GM21423 (cell line): ENCODE results near the gene NHERF1.

ENCODE experiments used
- ATAC-seq: cut with Tn5 transposase; IDR thresholded peaks from one replicate; pipeline ENCODE4 v1.9.1; 2021; ENCODE audit warnings: mild to moderate bottlenecking, moderate library complexity; ENCODE audit not compliant: unreplicated experiment

The NHERF1 gene

DNA sequence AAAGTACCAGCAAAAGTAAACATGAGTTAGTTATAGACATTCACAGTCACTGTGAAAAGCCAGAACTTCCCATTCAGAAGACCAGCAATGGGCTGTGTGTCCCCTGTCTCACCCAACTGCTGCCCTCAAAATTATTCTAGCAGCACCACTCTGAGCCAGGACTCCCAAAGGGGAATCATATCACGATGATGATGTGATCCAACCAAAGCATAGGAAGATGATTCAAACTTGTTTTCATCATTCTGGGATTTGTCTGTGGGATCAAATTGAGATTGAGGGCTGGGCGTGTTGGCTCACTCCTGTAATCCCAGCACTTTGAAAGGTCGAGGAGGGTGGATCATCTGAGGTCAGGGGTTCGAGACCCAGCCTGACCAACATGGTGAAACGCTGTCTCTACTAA lies 34.1 kb downstream of the NHERF1 start:
- no peak for ATAC-seq

DNA sequence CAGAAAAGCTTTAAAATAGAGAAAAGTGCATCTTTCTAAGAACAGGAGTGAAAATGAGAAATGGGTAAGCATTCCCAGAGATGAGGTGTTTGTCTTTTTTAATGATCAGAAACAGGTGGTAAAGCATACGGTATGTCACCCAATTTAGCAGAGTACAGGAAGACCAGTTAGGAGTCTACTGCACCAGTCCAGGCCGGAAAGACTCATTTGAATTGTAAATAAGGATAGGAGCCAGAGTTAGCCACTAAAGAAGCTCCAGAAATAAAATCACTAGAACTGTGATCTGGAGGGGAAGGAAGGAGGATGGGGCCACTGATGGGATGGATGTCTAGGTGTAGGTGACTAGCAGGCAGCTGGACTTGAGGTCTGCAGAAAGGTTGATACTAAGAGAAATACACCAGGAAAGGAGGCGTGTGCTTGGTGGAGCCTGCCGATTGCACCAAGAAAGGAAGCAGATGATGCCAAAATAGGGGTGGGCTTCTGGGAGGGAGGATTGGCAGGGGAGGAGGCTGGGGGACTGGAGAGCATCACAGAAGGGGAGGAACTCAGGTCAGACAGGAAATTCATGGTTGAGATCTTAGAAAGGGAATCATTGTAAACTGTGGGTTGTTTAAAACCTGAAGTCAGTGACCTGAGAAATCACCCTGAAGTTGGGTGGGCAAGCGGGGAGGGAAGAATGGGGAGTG lies 35.8 kb downstream of the NHERF1 start:
- ATAC-seq: no peak

DNA sequence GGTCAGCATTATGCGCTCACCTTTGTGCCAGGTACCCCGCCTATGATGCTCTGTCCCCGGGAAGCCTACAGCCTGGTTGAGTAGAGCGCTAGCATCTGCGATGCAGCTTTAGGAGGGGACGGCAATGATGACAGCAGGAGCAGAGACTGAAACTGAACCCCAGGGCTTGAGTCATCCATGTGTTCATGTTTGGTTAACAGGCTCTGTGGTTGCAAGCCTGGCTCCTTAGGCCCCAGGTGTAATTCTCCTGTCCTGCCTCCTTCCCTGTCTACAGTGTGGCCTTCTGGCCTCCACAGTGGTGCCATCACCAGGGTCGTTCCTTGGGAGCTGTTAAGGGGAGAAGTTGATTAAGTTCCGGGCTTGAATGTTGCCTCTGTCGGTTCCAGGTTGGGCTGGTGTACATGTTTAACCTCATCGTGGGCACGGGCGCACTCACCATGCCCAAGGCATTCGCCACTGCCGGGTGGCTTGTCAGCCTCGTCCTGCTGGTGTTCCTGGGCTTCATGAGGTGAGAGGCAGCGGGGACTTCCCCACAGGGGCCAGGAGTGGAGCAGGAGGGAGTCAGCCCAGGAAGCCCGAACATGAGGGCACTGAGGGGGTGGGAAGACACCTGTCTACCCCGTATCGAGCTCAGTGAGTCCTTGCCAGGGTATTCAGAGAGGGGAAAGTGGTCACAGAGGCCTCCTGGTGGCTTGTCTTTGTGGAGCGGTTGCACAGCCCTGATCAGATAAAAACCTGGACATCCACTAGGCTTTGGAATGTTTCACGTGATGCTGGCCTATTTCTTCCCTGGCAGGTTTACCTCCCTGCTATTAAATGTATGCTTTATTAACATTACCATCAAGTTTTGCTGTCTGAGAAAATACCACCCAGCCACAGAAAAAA lies 36.9 kb downstream of the NHERF1 start:
- ATAC-seq: no peak

DNA sequence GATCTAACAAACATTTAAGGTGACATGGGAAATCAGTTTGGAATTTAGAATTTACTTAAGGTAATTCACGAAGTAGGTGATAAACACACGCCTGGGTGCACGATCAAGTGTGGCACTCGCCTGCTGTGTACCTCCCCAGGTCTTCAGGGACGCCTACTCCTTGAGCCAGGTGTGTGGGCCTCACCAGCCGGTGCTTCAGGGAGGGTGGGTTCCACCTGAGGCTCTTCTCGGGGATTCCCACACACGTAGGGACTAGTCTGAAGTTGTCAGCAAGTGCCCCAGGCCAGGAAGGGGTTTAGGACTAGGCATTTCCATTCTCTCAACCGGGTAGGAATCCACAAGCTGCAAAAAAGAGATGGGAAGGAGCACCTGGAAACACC lies 37.5 kb downstream of the NHERF1 start:
- ATAC-seq: no peak

DNA sequence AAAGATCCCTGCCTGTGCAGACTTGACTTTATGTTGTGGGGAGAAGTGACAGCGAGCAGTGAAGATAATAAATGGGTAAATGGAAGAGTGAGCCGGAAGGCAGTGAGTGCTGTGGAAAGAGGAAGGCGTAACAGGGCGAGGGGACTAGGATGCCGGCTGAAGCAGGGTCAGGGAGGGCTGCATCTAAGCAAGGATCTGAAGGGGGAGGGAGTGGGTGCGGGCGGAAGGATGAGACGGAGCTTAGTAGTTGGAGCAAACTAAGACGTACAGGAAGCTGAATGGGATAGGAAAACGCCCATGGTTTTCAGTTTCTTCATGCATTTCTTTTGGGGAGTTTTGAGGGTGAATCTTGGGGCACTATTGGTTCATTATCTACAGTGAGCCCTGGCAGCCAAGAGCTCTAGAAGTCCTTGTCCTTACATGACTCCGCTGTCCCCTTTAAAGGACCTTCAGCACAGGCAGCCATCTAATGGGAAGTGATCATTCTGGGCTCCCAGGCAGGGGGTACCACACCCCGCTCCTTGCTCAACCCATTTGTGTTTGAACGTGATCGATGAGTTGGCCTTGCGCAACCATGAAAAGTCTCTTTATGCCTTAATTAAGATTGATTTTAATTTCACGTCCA lies 38.1 kb downstream of the NHERF1 start:
- no peak for ATAC-seq

DNA sequence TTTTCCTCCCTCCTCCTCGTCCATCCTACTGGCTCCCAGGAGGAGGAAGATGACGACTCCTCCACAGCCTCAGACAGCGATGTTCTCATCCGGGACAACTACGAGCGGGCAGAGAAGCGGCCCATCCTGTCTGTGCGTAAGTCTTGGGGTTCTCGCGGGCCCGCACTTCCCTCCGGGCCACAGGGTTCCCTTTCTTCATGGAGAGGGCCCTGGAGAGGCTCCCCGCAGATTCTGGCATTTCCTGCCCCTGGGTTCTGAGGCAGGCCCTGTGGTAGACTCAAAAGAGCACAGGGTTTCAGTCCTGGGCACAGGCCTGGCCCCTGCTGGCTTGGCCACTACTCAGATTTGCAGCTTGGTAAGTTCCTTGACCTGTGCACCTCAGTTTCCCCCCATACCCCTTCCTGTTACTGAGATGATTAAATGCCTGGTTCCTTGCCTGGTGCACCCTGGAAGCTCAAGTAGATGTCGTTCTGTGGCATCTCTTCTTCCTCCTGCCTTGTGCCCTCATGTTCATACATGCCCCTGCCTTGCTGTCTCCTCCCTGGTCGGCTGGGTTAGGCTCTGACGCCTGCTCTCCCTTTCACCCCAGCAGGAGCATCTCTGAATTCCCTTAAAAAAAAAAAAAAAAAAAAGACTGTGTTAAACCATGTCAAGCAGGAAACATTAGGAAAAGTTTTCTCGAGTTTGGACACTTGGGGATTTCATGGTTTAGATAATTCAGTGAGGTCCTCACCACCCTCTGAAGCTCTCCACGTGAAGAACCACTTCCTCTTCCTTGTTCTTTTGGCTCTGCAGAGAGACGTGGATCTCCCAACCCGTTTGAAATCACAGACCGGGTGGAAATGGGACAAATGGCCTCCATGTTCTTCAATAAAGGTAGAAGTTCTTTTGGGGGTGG lies 42.0 kb downstream of the NHERF1 start:
- no peak for ATAC-seq

DNA sequence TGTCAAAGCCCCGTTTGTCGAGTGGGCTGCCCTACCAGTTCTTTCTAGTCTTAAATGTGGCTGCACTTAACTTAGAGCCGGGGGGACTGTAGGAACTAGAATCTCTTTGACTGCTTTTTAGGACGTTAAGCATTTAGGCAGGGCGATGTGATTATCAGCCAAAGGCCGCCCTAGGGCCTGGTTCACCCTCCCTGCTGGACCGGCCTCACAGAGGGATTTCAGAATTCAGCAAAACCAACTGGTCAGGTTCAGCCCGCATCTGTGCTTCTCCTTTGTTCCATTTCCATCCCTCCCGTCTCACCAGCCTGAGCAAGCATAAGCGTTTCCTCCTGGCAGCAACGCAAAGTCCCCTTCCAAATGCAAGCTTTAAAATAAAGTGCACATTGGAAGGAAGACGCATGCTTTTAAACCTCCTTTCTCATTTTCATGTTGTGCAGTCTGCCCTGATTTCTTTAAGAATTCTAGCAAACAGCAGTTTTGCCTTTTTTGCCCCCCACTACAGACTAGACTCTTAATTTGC lies 44.2 kb downstream of the NHERF1 start:
- no peak for ATAC-seq

DNA sequence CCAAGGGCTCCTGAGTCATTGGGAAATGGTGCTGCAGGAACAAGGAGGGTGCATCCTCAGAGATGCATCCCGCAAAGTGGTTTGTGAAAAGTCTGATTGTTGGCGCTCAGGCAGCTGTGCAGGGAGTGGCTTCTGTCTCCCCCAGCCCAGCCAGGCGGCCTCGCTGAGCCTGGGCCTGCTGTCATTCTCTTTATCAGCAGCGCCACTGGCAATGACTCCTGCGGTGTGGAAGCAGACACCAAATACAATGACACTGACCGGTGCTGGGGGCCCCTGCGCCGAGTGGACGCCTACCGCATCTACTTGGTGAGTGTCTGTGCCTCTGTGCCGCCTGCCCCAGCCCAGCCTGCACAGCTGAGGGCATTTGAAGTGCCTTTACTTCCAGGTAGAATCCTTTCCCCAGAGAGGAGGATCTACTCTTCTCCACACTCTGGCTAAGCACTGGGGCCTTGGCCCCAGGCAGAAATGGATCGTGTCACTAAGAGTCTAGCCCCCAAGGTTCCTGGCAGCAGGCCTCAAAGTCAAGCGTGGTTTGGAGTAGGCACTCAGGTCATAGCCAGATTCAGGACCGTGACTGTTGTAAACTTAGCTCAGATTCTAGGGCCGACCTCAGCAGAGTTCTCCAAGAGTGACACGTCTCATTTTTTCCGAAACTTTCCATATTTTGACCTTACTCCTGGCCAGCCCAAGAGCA lies 47.0 kb downstream of the NHERF1 start:
- ATAC-seq: no peak

DNA sequence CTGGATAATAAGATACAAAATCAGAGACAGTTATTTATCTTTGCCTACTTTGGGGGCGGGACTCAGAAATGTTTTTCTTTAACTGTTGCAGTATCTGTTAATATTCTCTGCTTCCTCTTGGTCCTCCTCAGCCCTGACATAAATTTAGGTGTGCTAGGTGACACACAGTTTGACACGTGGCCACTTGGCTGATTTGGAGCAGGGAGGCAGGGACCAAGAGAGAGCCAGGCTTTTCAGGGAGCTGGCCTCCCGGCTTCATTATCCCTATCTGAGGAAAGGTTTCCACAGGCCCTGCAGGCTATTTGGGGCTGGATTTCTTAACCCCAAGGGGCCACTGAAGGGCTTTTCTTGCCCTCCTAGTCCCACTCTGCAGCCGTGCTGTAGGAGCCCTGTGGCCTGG lies 47.8 kb downstream of the NHERF1 start:
- no peak for ATAC-seq

DNA sequence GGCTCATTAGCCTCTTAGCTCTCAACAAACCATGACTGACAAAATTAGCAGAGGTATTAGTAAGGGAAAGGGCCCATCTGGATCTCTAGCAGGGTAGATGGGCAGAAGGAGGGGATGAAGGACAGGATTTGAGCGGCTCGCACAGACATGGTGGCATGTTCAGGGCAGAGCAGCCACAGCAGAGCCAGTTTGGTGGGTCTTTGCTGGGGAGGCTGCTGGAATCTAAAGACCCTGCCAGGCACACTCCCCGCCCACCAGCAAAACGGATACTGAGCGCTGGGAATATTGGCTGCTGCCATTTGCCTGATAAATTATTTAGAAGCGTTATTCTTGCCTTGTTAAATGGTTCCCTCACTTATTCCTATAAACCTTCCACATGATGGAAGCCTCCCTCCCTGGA lies 48.4 kb downstream of the NHERF1 start:
- ATAC-seq: no peak

DNA sequence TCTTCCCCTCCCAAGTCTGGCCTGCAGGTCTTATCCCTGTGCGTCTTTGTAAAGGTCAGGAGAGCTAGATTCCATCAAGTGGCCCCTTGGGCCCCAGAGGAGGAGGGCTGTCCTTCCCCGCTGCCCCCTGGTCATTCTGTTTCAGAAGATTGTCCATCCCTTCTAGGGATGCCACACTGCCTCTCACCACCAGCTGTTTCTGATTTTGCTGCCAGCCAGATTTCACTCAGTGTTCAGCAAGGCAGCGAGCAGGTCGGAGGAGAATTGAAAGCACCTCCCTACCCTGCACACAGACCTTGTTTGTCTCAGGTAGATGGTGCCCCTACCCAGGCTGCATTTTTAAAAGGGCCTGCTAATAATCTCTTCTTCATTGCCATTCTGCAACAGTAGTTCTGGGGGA lies 49.4 kb downstream of the NHERF1 start:
- ATAC-seq: no peak

DNA sequence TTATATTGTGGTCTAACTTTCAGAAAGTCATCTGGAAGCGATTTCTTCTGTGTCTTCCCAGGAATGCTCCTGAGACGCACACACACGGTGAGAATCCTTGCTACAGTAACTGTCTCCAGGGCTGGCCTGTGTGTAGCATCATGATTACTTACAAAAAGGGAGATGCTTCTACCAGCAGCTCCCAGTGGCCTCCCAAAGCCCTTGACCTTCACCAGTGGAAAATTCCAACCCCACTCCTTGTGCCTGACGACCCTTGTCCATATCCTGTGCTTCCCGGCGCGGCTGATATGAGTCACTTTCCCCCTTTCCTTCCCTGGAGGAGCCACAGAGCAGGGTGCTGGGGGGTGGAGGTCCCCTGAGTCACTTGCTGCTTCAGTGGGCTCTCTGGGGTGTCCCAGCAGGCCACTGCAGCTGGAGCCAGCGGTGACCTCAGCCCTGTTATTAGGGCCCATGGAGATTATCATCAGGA lies 49.8 kb downstream of the NHERF1 start:
- no peak for ATAC-seq

DNA sequence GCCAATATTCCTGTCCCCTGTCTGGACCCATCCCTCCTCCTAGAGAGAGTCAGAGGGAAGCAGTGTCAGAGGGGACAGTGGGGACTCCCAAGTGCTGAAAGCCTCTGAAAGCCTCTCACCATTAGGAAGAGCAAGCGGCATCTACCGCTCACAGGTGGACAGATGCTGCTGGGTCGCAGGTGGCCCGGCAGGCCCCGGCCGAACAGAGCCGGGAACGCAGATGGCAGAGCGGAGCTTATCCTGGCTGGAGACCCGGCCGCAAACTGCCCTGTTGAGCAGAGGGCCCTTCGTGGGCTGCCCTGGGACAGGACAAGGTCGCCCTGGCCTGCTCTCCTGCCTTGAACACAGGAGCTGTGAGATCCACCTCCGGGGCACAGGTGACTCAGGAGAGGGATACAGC lies 50.7 kb downstream of the NHERF1 start:
- no peak for ATAC-seq

DNA sequence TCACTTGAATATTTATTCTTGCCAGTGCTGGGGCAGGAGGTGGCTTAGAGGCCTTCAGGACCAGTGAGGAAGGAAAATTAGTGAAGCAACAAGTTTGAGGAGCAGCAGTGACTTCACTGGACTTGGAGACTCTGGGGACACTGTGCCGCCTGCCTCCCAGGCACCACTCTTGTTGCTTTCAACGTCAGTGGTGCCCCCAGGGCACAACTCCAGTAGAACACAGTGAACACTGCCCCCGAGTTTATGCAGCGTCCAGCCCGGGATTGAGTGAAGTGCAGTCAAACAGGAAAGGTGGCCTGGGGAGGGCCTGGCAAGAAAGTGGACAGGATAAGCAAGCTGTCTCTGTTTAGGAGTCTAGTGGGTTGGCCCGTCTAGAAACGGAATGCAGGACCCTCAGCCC lies 52.1 kb downstream of the NHERF1 start:
- no peak for ATAC-seq

DNA sequence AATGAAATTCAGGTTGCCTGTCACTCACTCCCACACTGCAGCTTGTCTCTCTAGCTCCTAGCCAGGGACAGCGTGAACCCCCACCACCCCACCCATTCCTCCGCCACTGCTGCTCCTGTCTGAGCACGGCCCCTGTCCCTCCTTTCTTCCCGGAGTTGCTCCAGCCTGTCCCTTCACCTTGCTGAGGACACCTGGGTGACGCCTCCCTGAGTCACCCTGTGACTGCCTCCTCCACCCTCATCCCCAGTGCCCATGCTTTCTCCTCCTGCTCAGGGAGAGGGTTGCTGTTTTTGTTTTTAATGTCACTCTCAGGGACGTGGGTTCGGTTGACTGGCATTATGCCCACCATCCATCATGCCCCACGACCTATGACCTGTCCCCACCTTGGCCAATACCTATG lies 53.5 kb downstream of the NHERF1 start:
- no peak for ATAC-seq

DNA sequence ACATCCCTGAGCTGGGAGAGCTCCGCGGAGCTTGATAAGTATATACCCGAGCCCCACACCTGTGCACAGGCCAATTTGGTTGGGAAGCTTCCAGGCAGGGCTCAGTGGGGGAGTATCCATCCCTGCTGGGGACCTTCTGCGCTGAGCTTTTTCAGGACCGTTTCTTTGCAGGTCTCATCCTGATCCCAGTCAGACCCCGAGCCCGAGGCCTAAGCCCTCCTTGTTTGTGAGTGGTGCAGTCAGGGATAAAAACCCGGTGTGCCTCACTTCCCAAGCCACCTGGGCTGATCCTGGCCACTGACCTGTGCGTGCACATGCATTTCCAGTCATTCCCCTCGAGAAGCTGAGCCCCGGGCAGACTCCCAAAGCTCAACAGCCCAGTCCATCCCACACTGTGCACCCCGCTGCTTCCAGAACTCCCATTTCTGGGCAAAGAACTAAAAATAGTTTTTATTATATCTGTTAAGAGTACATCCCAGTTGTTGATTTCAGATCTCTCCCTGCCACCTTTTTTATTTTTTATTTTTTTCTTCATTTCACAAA lies 55.0 kb downstream of the NHERF1 start:
- no peak for ATAC-seq

DNA sequence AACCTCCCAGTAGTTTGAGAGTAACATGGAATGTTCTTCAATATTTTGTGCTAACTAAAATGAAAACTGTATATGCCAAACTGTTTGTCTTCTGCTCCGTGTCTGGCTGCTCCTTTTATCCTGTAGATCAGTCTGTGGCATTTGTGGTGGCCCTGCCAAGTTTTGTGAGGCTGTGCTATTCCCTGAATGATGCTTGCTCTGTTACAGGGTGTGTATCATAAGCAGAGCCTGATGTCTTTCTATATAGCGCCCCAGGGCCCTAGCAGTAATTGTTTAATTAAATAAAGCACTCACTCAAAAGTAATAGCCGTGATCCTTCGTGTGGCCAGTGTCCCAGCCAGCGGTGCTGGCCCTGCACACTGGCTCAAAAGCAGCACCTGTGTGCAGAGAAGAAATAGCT lies 55.5 kb downstream of the NHERF1 start:
- no peak for ATAC-seq

DNA sequence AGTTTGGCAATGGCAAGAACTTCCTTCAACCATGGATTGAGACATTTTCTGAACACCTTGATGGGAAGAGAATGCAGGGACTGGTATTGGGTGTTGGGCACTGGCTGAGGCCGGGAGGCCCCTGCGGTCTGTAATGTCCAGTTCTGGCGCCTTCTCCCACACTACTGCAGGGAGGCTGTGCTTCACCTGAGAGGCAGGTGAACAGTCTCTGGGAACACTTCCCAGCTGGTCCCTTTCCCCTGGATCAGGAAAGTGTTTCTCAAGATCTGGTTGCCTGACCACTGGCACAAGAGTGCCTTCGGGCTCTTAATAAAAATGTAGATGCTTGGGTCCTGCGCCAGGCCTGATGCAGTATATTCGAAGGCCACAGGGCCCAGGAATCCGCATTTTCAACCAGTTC lies 56.3 kb downstream of the NHERF1 start:
- ATAC-seq: no peak

DNA sequence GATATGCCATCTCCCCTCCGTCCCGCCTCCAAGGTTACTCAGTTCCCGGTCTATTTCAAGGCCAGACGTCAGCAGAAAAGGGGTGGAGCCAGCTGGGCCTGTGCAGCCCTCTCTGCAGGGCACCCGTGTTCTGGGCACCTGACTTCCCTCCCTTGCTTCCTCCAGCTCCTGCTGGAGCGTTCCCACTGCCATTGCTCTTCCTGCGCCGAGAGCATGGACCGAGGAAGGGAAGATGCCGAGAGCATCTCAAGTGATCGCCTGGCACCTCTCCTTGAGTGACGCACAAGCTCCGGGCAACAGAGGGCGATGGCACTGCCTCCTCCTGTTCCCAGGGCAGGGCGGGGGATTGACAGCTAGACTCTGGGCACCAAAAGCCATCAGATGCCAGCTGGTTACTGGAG lies 57.2 kb downstream of the NHERF1 start:
- ATAC-seq: no peak

DNA sequence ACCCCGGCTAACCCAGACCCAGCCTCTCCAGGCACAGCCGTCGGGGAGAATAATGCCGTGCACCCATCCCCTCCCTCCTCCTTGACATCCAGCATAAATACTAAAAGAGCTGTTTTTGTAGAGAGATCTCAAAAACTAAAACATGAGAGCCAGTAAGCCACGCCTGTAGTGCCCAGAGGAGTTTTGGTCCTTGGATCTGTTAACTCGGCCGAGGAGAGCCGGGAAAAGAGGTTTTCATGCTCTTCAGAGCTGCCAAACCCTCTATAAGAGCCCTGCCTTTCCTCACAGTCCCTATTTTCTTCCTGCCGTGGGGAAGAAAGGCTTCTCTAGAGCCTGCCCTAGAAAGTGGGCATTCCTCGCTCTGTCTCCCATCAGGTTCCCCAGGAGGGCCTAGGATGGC lies 57.9 kb downstream of the NHERF1 start:
- no peak for ATAC-seq
